ENCODE data around the gene UPK3BL2.
"Not testable (repeated sequence)": the region's sequence is repeated elsewhere in the genome, so short reads cannot be mapped to it uniquely, and the experiment has no call there.

Gene UPK3BL2

DNA sequence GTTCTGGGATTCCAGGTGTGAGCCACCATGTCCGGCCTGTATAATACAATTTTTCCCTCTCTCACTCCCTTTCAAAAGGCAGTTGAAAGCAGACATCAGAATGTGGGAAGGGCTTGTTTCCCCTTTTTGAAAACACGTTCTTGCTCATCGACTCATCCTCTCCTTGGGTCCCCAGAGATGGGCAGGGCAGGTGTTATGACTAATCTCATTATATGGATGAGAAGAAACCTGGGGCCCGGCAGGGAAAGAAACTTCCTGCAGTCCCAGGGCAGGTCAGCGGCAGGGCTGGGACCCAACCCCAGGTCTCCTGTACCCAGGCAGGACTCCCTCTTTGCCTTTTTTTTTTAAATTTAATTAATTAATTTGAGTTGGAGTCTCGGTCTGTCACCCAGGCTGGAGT, 2.9 kb upstream of the UPK3BL2 start:
- not testable (repeated sequence) for H3K4me1 ChIP-seq (ENCODE audit: control insufficient read depth, insufficient read depth, low read length); H3K4me3 ChIP-seq (ENCODE audit: low read length); H3K27me3 ChIP-seq (ENCODE audit: control insufficient read depth, insufficient read depth, low read length); H3K27ac ChIP-seq (ENCODE audit: low read depth, low read length); H3K36me3 ChIP-seq (ENCODE audit: control insufficient read depth, insufficient read depth, low read length); H3K9ac ChIP-seq (ENCODE audit: low read length)

DNA sequence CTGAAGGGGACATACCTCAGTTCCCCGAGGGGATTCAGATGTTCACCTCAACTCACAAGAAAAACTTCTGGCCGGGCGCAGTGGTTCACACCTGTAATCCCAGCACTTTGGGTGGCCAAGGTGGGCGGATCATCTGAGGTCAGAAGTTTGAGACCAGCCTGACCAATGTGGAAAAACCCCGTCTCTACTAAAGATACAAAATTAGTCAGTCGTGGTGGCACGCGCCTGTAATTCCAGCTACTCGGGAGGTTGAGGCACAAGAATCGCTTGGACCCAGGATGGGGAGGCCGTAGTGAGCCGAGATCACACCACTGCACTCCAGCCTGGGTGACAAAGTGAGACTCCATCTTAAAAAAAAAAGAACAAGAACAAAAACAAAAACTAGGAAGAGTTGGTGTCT, 1.8 kb upstream of the UPK3BL2 start:
- not testable (repeated sequence) for H3K27ac ChIP-seq (ENCODE audit: low read depth, low read length); H3K9ac ChIP-seq (ENCODE audit: low read length); H3K4me3 ChIP-seq (ENCODE audit: low read length); H3K4me1 ChIP-seq (ENCODE audit: control insufficient read depth, insufficient read depth, low read length); H3K27me3 ChIP-seq (ENCODE audit: control insufficient read depth, insufficient read depth, low read length); H3K36me3 ChIP-seq (ENCODE audit: control insufficient read depth, insufficient read depth, low read length)

DNA sequence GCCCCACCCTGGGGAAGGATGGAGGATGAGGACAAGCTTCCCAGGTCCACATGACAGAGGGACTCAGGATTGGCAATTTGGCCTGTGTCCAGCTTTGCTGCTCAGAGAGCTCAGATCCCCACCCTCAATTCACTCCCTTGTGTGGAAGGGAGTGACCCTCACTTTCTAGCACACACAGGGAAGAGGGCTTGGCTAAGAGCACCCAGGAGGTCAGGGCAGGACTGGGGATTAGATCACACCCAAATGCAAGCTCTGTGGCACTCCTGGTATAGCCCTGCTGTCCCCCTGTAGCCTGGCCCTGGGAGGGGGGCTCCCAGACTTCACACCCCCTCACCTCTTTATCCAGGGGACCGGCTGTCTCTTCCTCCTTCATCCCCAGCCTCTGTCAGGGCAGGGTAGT, 876 bp upstream of the UPK3BL2 start:
- H3K27ac ChIP-seq (ENCODE audit: low read depth, low read length); H3K27me3 ChIP-seq (ENCODE audit: control insufficient read depth, insufficient read depth, low read length); H3K9ac ChIP-seq (ENCODE audit: low read length); H3K4me3 ChIP-seq (ENCODE audit: low read length); H3K36me3 ChIP-seq (ENCODE audit: control insufficient read depth, insufficient read depth, low read length); H3K4me1 ChIP-seq (ENCODE audit: control insufficient read depth, insufficient read depth, low read length): not testable (repeated sequence)

DNA sequence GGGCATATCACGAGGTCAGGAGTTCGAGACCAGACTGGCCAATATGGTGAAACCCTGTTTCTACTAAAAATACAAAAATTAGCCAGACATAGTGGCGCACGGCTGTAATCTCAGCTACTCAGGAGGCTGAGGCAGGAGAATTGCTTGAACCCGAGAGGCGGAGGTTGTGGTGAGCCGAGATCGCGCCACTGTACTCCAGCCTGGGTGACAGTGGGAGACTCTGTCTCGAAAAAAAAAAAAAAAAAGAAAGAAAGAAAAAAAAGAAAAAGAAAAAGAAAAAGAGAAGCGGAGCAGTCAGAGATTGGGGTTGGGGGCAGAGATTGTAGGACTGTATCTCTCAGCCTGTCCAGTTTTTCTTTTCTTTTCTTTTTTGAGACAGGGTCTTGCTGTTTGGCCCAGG, 725 bp downstream of the UPK3BL2 start:
- H3K9ac ChIP-seq (ENCODE audit: low read length); H3K36me3 ChIP-seq (ENCODE audit: control insufficient read depth, insufficient read depth, low read length); H3K27ac ChIP-seq (ENCODE audit: low read depth, low read length); H3K27me3 ChIP-seq (ENCODE audit: control insufficient read depth, insufficient read depth, low read length); H3K4me1 ChIP-seq (ENCODE audit: control insufficient read depth, insufficient read depth, low read length); H3K4me3 ChIP-seq (ENCODE audit: low read length): not testable (repeated sequence)

DNA sequence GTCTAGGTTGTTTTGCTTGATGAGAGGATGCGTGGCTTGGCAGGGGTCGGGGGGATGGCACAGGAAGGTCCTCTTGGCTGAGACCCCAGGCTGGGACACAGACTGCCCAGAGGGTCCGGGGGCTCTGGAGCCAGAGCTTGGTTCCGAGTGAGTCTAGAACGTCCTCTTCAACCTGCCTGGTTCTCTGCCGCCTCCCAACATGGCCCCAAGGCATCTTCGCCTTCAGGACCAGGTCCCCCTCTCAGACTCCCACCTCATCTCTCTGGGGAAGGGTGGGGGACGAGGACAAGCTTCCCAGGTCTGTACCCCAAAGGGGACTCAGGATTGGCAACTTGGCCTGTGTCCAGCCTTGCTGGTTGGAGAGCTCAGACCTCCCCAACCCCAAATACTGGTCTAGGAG, 1.4 kb downstream of the UPK3BL2 start:
- not testable (repeated sequence) for H3K27me3 ChIP-seq (ENCODE audit: control insufficient read depth, insufficient read depth, low read length); H3K4me3 ChIP-seq (ENCODE audit: low read length); H3K4me1 ChIP-seq (ENCODE audit: control insufficient read depth, insufficient read depth, low read length); H3K36me3 ChIP-seq (ENCODE audit: control insufficient read depth, insufficient read depth, low read length); H3K27ac ChIP-seq (ENCODE audit: low read depth, low read length); H3K9ac ChIP-seq (ENCODE audit: low read length)

DNA sequence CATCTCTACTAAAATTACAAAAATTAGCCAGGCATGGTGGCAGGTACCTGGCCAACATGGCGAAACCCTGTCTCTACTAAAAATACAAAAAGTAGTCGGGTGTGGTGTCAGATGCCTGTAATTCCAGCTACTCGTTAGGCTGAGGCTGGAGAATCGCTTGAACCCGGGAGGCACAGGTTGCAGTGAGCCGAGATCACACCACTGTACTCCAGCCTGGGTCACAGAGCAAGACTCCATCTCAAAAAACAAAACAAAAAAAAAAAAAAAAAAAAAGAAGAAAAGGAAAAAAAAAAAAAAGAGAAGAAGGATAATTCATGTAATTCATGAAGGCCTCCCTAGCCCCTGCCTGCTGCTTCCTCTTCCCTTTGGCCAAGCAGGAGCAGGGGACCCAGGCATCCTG, 2.9 kb downstream of the UPK3BL2 start:
- H3K4me1 ChIP-seq (ENCODE audit: control insufficient read depth, insufficient read depth, low read length); H3K4me3 ChIP-seq (ENCODE audit: low read length); H3K27me3 ChIP-seq (ENCODE audit: control insufficient read depth, insufficient read depth, low read length): not testable (repeated sequence)

DNA sequence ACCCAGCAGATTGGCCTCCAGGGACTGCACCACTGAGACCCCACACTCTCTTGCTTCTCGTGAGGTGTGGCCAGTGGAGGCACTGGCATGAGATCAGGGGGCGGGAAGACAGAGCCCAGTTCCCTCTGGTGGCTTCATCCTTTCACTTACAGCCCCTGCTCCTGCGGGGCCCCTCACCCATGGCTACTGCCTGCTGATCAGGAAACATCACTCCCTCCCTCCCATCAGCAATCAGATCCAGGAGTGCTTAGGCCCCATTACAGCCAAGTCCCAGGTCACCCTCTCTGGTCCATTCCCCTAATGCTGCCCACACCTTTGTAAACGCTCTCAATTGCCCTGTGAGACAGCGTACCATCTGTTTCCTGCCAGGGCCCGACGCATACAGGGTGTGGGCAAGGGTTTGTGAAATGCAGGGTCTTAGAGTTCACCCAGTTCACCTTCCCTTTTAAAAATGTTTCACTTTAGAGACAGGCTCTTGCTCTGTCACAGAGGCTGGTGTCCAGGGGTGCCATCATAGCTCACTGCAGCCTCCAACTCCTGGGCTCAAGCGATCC, 8.4 kb downstream of the UPK3BL2 start:
- H3K27me3 ChIP-seq (ENCODE audit: control insufficient read depth, insufficient read depth, low read length); H3K36me3 ChIP-seq (ENCODE audit: control insufficient read depth, insufficient read depth, low read length); H3K4me1 ChIP-seq (ENCODE audit: control insufficient read depth, insufficient read depth, low read length); H3K9ac ChIP-seq (ENCODE audit: low read length); H3K4me3 ChIP-seq (ENCODE audit: low read length); H3K27ac ChIP-seq (ENCODE audit: low read depth, low read length): not testable (repeated sequence)

More for the DNA sequence above, 2.9 kb downstream of the UPK3BL2 start:
- not testable (repeated sequence) for H3K36me3 ChIP-seq (ENCODE audit: control insufficient read depth, insufficient read depth, low read length); H3K9ac ChIP-seq (ENCODE audit: low read length); H3K27ac ChIP-seq (ENCODE audit: low read depth, low read length)

DNA sequence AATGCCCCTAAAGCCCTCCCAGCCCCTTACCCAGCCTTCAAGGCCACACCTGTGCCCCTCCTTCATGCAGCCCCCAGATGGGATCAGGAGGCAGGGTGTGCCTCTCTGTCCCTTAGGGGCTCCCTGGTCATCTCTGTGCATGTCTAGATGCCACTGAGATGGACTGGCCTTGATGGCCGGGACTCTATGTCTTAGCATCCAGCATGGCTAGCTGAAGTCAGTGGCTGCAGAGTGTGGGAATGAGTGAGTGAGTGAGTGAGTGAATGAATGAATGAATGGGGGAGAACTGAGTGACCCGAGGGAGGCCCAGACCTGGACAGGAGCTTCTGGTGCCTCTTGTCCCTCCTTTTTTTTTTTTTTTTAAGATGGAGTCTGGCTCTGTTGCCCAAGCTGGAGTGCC, 11.4 kb downstream of the UPK3BL2 start:
- H3K36me3 ChIP-seq (ENCODE audit: control insufficient read depth, insufficient read depth, low read length); H3K4me3 ChIP-seq (ENCODE audit: low read length); H3K9ac ChIP-seq (ENCODE audit: low read length); H3K27me3 ChIP-seq (ENCODE audit: control insufficient read depth, insufficient read depth, low read length); H3K4me1 ChIP-seq (ENCODE audit: control insufficient read depth, insufficient read depth, low read length); H3K27ac ChIP-seq (ENCODE audit: low read depth, low read length): not testable (repeated sequence)

DNA sequence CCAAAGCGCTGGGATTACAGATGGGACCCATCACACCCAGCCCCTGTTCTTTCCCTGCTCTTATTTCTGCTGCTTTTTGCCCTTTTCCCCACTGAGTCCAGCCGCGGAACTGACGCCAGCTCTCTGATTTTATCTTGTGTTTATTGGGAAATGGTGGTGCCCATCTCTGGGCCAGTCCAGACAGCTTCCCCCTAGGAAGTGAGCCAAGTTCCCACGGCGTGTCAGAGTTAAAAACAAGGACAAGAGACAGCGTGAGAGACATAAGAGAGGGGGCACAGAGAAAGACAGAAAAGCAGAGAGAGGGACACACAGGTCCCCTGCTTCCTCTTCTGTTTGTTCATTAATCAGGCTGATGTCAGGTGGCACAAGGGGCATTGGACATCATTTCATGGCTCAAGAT, 11.9 kb downstream of the UPK3BL2 start:
- H3K4me1 ChIP-seq (ENCODE audit: control insufficient read depth, insufficient read depth, low read length); H3K27me3 ChIP-seq (ENCODE audit: control insufficient read depth, insufficient read depth, low read length); H3K27ac ChIP-seq (ENCODE audit: low read depth, low read length); H3K9ac ChIP-seq (ENCODE audit: low read length); H3K36me3 ChIP-seq (ENCODE audit: control insufficient read depth, insufficient read depth, low read length); H3K4me3 ChIP-seq (ENCODE audit: low read length): not testable (repeated sequence)

DNA sequence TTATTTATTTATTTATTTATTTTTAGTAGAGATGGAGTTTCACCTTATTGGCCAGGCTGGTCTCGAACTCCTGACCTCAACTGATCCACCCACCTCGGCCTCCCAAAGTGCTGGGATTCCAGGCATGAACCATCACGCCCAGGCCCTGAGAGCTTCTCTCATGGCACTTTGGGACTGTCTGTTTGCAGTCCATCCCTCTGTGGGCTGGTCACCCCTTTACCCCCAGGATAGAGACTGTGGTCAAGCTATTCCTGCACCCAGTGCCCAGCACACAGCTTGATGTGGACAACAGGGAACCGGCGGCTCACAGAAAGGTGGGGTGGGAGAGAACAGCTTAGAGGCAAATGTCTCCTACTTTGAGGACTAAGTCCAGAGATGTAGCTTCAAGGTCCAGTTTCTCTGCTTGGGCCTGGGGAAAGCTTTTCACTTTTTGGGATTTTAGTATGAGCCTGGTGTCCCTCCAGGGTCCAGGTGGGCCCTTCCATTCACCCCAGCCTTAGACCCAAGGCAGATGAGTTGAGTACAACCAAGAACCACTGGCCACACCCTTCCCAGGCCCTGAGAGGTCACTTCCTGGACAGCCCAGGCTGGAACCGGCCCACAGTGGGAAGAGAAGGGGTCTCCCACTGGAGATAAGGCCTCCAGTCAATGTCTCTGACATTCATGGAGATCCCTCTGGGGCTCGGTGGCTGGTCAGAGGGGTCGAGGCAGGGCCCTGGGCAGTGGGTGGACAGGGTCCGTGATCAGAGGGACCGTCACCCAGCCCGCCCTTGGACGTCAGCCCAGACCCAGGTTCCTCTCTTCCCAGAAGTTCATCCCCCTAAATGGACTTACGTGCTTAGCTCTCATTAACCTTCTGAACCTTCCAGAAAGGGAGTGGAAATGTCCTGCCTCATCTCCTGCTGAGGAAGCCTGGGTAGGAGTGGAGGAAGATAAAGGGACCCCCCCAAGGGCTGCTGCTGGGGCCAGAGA, 15.4 kb downstream of the UPK3BL2 start:
- not testable (repeated sequence) for H3K9ac ChIP-seq (ENCODE audit: low read length); H3K27ac ChIP-seq (ENCODE audit: low read depth, low read length); H3K4me3 ChIP-seq (ENCODE audit: low read length); H3K36me3 ChIP-seq (ENCODE audit: control insufficient read depth, insufficient read depth, low read length); H3K27me3 ChIP-seq (ENCODE audit: control insufficient read depth, insufficient read depth, low read length); H3K4me1 ChIP-seq (ENCODE audit: control insufficient read depth, insufficient read depth, low read length)

DNA sequence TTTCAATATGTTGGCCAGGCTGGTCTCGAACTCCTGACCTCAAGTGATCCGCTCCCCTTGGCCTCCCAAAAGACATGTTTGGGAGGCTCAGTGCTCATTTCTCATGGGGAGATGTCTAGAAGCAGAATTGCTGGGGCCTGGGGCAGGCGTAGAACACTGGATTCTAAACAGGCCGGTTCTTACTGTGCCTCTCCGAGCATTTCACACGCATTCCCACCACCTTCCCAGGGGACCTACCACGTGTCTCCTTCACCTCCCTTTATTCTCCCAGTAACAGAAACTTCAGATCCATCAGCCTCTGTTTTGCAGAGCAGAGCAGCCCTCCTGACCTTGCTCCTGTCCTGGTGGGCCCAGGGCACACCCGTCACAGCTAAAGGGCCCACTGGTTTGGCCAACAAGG, 16.3 kb downstream of the UPK3BL2 start:
- H3K27ac ChIP-seq (ENCODE audit: low read depth, low read length); H3K4me1 ChIP-seq (ENCODE audit: control insufficient read depth, insufficient read depth, low read length); H3K27me3 ChIP-seq (ENCODE audit: control insufficient read depth, insufficient read depth, low read length); H3K4me3 ChIP-seq (ENCODE audit: low read length); H3K36me3 ChIP-seq (ENCODE audit: control insufficient read depth, insufficient read depth, low read length); H3K9ac ChIP-seq (ENCODE audit: low read length): not testable (repeated sequence)

DNA sequence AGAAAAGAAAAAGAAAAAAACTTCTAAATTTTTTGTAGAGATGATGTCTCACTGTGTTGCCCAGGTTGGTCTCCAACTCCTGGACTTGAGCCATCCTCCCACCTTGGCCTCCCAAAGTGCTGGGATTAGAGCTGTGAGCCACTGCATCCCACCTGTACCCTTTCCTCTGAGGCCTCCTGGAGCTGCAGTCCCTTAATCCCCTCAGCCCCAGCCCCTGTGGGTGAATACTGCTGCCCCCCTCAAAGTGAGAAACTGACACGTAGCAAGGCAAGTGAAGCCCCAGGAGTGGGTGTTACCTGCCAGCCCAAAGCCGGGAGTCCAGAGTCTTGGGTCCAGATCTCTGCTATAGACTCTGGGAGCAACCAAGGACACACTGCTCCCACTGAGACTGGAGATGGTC, 18.7 kb downstream of the UPK3BL2 start:
- not testable (repeated sequence) for H3K9ac ChIP-seq (ENCODE audit: low read length); H3K27ac ChIP-seq (ENCODE audit: low read depth, low read length); H3K27me3 ChIP-seq (ENCODE audit: control insufficient read depth, insufficient read depth, low read length); H3K36me3 ChIP-seq (ENCODE audit: control insufficient read depth, insufficient read depth, low read length); H3K4me3 ChIP-seq (ENCODE audit: low read length); H3K4me1 ChIP-seq (ENCODE audit: control insufficient read depth, insufficient read depth, low read length)

DNA sequence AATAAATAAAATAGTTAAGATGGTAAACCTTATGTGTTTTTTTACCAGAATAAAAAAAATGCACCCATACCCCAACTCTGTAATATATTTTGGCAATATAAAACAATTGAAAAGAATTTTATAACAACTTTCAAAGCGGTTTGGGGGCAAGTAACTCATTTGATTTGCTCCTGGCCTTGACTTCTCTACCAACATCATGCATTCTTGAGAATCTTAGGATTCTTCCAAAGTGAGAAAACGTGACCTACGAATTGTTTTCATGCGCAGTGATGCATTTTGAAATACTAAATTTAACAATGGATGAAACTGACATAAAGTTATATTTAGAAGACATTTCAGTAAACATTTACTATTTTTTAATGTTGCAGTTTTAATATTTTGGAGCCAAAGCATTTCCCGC, 22.7 kb downstream of the UPK3BL2 start:
- H3K27ac ChIP-seq (ENCODE audit: low read depth, low read length); H3K9ac ChIP-seq (ENCODE audit: low read length); H3K27me3 ChIP-seq (ENCODE audit: control insufficient read depth, insufficient read depth, low read length); H3K4me3 ChIP-seq (ENCODE audit: low read length); H3K4me1 ChIP-seq (ENCODE audit: control insufficient read depth, insufficient read depth, low read length); H3K36me3 ChIP-seq (ENCODE audit: control insufficient read depth, insufficient read depth, low read length): not testable (repeated sequence)

Measured in rectal smooth muscle tissue (tissue), 1 donor.